HG02623 (cell line): ENCODE measurements around the gene SORCS2.

ENCODE experiments used
- ATAC-seq: cut with Tn5 transposase; IDR thresholded peaks from one replicate; pipeline ENCODE4 v1.9.1; 2021; ENCODE audit warnings: moderate library complexity; ENCODE audit not compliant: unreplicated experiment

Gene SORCS2

DNA sequence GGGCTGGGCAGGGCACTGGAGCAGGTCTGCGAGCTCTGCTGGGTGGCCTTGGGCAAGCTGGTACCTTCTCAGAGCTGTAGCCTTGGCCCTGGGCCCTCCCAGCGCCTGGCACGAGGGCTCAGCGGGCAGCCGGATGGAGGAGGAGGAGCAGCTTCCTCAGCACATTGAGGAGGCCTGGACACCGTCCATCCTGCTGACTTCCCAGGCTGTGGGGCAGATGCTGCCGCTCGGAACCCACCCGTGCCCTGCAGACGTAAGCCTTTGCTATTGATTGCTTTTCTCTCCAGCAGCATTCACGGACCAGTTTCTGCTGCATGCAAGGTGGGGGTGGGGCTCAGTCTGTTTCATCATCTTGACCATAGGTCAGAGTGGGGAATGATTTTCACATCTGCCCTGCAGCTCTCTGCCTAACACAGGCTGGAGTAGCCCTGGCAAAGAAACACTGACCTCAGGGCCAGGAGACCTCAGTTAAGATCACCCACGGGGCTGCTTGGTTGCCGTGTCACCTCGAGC, 323.1 kb downstream of the SORCS2 start:
- no peak for ATAC-seq

DNA sequence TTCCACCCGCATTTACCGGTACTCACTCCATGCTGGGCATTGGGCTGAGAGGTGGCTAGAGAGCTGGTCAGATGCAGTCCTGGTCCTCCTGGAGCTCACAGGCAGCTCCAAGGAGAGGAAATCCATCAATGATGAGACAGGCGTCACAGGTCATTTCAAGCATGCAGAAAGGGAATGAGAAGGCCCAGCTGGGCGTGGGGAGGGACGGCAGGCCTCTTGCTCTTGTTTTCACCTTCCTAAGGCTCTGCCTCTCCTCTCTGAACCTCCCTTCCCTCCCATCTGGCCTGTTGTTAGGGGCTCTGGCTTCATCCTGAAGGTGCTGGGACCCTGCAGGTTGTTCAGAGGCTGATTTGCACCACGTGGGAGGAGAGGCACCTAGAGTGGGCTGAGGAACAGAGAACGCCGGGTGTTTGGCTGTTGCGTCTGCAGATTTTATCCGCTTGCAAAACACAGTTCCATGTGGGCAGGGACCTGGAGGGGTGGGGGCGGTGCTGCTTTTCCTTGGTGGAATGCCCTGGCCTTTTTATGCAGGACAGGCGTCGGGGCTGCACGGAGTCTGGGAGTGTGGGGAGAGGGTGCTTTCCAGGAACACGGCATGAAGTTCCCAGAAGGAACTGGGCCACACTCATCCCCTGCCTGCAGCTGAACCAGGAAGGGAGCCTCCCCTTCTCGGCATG, 323.9 kb downstream of the SORCS2 start:
- no peak for ATAC-seq

DNA sequence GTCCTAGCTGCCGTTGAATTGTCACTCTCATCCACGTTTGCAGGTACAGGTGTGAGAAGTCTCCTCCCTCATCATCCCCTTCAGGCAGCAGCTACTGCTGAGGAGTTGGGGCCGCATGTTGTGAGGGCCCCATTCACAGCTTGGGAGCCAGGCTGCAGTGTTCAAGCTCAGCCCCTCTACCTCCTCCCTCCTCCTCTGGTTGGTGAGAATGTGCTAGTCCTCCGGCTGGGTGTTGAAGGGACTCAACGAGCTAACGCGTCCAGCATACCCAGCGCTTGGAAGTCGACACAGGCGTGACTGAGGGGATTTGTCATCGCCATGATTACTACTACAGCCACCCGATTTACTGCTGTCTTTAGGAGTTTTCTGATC, 324.4 kb downstream of the SORCS2 start:
- ATAC-seq: no peak

DNA sequence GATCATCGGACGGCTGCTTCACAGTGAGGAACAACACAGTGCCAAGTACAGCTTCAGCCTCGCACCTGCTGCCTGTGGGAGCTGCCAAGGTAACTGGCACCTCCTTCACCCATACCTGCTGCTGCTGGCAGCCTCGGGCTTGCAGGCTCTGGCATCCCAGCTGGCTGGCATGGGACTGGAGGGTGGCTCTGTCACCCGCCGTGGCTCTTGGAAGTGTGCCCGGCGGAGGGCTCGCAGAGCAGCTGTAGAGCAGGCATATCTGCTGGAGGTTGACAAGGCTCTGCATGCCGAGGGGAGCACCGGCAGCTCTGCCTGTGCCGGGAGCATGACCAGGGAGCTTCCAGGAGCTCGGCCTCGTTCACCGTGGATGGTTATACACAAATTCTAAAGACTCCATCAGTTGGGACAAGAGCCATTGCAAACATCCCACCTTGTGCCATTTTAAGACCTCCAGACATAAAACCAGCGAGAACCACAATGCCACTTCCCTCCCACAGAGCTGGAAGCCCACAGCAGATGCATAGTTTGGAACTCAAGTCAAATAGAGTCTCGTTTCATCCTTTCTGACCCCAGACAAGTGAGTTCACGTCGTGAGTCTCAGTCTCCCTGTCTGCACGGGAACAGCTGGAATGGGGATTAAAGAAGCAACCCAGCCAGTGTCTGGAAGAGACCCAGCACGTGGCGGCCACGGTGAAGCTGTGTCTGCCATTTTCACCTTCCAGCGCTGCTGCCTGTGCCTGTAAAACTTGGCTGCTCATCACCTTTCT, 326.7 kb downstream of the SORCS2 start:
- no peak for ATAC-seq

DNA sequence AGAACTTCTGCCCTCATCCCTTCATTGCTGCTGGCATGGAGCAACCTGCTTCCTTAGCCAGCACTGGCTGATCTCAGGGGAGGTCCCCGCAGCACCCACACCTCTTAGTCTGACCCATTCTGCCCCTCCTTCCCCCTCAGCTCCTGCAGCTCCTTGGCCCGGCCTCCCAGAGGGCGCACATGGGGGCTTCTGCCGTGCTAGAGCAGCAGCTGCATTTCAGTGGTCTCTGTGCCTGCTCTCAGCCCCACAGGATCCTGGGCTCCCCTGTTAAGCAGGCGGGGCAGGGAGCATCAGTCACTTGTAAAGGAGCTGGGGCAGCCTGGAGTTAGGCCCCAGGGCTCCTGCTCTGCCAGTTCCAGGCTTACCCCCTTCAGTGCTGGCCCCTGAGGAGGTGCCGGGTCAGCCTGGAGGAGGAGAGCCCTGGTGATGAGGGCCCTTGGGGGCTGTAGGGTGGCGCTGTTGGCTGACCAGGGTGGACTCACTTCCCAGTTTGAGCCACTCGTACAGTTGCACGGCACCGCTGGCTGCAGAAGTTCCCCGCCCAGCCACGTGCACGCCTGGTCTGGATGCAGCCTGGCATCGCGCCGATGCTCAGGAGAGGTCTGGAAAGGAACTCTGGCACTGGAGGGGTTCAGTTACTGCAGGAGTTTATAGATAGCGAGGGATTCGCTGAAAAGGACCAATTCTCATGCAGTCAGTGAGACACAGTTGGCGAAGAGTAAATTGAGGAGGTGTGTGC, 327.5 kb downstream of the SORCS2 start:
- no peak for ATAC-seq

DNA sequence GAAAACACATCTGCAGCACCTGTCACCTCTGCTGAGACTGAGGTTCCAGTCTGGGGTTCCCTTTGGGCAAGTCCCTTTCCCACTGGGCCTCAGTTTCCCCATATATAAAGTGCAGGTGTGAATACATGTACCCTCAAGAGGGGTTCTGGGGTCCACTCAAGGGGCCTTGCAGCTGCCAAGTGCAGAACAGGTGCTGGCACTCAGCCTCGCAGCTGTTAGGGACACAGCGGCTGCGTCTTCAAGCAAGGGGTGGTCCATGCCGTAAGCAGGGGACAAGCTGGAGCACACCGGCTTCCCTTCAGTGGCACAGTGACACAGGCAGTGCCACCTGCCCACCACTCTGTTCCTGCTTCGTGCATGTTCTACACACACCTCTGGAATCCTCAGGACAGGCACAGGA, 329.3 kb downstream of the SORCS2 start:
- ATAC-seq: no peak

DNA sequence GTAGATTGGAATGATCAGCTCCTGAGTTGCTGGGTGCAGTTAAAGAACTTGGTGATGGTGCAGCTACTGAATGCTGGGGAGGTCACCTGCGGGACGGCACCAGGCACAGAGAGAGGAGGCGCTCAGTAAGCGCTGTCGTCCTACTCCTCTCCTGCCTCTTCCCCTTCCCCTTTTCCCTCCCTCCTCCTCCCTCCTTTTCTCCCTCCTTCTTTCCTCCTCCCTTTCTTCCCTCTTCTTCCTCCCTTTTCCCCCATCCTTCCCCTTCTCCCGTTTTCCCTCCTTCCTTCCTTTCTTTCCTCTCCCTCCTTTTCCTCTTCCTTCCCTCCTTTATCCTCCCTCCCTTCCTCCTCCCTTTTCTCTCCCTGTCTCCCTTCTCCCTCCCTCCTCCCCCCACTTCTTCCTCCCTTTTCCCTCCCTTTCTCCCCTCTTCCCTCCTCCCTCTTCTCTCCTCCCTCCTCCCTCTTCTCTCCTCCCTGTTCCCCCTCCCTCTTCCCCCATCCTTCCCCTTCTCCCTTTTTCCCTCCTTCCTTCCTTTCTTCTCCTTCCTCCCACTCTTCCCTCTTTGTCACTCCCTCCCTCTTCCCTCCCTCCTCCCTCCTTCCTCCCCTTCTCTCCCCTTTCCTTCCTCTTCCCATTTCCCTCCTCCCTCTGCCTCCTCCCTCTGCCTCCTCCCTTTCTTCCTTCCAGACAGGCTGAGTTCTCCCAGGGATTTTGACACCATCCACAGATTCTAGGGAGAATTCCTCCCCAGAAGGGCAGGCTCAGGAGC, 330.3 kb downstream of the SORCS2 start:
- ATAC-seq: no peak

DNA sequence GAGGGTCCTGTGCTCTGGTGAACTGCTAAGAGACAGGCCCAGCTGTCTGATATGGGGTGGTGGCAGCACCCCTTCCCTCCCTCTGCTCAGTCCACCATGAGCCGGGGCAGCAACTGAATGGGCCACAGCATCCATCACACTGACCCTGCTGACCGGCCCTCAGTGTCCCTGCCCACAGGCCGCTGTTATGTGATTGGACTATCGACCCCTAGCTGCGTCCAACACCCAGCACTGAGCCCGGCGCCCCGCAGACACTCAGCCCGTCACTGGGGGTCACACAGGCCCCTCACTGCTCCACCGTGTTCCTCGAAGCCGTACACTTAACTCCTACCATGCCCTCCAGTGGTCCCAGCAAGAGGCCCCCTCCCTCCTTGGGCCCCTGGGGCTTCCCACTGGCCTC, 331.2 kb downstream of the SORCS2 start:
- no peak for ATAC-seq

DNA sequence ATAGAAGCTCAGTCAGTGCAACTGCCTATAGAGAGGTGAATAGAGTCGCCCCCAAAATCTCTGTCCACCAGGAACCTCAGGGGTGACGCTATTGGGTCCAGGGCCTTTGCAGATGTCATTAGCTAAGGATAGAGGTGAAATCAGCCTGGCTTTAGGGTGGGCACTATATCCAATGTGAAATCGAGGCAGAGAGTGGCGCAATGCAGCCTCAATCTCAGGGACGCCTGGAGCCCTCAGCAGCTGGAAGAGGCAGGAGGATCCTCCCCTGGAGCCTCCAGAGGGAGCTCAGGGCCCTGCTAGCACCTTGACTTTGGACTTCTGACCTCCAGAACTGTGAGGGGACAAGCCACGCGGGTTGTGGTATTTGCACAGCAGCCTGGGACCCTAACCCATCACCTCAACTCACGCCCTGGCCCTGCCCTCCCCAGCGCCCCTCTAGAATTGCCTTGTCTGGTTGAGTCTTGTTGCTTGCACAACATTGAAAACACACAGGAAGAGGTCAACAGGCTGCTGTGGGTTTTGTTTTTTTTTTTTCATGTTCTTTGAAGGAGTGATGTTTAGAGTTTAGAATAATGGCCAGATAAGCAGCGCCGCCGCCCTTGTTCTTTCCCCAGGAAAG, 331.8 kb downstream of the SORCS2 start:
- no peak for ATAC-seq

DNA sequence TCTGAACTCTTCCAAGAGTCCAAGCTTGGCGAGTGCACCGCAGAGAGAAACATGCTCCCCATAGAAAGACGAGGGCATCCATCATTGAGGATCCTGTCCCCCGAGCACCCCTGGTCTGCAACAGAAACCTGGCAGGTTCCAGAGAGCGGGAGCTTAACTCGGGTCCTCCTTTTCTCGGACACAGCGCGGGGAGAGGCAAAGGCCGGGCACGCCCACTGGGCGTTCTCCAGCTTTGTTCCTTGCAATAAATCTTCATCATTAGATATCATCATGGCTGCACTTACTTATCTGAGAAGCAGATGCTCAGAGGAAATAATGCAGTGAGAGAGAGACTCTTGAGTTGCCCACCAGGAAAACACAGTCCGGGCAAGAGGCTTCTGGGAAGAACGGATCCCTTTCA, 332.5 kb downstream of the SORCS2 start:
- no peak for ATAC-seq

DNA sequence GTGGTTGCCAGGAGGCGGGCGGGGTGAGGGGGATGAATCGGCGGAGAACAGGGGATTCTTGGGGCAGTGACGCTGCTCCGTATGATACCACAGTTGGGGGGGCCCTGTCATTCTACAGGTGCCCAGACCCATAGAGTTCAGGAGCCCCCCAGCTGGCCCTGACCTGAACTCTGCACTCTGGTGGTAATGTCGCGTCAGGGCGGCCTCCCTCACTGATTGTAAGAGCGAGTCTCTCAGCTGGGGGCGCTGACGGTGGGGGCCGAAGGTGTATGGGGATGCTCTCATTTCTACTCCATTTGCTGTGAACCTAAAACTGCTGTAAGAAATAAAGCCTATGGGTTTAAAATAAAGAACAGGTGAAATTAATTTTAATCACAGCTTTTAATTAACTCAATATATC, 334.2 kb downstream of the SORCS2 start:
- ATAC-seq: no peak

DNA sequence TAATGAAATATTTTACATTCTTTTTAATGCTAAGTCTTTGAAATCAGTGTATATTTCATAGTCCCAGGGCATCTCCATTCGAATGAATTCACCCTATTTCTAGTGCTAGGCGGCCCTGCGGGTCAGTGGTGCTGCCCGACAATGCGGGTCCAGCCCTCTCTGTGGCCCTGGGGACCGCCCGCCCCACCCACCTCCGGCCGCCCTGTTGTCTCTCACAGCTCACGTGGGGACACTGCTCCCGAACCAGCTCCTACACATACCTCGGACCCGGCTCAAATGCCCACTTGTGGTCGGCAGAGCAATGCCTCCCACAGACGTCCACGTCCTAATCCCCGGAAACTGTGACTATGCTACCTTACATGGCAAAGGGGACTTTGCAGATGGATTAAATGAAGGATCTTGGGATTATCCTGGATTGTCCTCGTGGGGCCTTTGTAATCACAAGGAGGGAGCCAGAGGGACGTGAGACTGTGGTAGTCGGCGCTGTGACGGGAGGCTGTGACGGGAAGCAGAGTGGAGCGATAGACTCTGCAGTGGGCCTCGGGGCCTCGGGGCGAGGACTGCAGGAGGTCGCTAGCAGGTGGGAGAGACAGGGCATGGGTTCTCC, 334.7 kb downstream of the SORCS2 start:
- ATAC-seq: no peak

DNA sequence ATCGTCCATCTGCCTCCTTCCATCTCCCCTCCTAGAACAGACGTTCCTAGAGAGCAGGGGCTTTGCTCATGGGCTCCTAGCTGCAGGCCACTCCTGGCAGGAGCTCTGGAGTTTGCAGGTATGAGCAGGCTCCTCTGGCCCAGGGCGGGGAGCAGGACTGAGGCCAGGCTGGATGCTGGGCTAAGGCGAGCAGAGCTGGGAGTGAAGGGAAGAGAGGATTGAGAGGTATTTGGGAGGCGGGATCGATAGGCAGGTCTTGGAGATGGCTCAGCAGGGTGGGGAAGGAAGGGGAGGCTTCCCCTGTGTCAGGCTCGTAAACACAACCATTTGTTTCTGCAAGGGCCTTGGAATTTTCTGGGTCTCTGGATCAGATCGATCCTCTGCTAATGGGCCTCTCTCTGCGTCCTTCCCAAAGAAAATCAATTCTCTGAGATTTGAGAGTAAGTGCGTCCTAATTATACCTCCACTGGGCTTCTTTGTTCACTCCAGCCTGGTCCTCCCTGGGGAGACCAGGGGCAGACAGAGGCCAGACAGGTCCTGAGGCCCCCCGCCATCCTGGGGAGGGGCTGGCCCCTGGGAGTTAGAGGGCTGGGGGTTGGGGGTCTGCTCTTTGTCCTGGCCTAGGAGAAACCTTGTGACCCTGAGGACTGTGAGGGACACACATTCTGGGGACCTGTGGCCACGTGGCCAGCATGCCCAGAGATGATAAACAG, 337.2 kb downstream of the SORCS2 start:
- ATAC-seq: no peak

DNA sequence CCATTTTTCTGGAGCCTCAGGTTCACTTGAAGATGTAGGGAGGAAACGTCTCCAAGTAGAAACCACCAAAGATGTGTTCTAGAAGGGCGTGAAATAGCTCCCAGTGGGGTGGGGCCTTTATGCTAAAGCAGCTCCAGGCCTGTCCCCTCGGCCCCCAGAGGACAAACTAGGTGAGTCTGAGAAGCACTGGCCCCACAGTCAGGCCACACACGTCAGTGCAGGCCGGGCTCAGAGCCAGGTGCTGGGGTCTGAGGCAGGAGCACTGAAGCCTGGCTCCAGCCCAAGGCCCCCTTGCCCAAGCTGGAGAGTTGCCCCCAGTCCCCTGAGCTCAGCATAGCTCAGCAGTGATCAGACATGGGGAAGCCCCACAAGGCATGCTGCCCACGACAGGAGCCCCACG, 337.7 kb downstream of the SORCS2 start:
- ATAC-seq: no peak

DNA sequence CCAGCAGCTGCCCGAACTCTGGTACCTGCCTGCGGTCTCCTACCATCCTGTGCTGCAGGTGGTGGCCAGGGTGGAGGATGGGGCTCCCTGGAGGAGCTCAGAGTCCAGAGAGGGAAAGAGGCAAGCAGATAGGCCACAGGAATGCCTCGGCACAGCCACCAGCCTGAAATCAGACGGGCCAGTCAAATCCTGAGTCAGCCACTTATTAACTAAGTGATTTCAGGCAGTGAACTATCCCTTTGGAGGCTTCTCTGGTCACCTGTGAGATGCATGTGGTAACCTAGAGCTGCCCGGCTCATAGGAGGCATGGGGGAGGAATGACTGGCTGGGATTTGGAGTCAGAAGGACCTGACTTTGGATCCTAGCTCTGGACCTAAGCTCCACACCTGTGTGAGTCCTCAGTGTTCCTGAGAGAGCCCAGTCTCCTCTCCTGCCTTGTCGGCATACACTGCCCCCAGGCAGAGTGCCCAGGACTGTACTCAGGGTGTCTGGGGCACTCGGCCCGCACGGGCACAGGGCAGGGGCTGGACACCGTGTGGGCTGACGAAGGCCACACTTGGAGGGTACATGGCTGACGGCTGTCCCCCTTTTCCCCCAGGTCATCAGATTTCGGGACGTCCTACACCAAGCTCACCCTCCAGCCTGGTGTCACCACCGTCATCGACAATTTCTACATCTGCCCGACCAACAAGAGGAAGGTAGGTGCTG, 338.7 kb downstream of the SORCS2 start:
- ATAC-seq: no peak

DNA sequence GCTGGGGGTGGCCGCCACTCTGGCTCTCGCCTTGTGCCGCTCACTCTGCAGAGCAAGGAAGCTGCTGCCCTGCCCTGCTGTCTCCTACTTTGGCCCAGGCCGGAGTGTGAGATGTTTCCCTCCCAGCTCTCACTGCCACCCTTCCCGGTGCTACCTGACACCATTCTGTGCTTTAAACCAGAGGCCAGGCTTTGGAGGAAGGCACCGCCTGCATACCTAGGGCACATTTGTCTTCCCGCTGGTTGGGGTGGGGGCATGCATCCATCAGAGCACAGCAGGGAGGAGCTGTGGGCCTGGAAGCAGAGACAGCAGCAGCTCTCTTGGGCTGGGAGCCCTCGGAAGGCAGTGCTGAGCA, 339.3 kb downstream of the SORCS2 start:
- no peak for ATAC-seq

DNA sequence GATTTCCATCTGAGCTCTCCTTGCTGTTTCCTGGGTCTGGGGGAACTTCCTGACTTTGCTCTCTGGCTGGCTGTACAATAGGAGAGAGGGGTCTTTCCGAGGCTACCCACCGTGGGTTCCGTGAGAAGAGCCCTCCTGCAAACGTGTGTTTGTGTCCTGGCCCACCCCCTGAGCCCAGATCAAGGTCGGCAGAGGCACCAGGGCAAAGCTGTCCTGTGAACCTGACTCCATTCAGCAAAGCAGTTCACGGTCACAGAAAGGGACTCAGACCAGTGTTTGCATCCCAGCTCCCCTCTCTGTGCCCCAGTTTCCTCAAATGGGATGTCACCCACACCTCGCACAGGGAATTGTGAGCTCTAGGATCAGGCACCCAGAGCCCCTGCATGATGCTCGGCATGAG, 339.7 kb downstream of the SORCS2 start:
- ATAC-seq: no peak

DNA sequence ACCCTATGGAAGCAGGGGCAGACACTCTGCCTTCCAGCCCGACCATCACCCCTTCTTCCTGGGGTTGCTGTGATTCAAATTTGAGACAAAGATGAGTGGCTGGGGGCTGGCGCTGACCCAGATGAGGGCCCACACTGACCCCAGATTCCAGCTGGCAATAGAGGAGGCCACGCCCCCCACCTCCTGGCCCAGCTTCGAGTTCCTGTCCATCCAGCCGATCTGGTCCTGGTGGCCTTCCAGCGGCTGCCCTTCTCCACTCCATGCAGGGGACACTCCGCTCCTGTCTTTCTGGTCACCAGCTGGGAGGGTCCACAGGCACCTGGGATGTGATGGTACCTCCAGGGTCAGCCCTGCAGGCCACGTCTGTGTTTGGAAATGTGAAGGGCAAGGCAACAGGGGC, 340.9 kb downstream of the SORCS2 start:
- no peak for ATAC-seq

DNA sequence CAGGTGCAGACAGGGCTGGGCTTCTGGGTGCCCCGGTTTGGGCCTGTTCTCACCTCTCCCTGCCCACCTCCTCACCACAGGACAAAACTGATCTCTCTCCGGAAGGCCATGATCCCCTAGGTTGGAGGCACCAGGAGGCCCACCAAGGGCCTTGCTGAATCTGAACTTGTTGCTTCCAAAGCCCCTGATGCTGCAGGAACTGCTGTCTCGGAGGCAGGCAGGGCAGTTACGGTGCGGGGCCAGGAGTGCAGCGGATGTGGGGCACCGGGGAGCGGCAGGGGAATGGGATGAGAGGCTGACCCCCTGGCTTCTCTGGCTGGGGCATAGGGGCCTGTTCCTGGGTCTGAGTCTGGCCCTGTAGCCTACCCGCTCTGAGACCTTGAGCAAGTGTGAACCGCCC, 342.8 kb downstream of the SORCS2 start:
- ATAC-seq: no peak
